Rectal smooth muscle tissue (tissue), 1 donor: ENCODE measurements around the gene PARD3B.

Experiments used
- H3K27ac ChIP-seq: one replicate; pipeline ENCODE4 v1.7.0; 2013; ENCODE audit warnings: low read depth, low read length, inconsistent platforms
- H3K27me3 ChIP-seq: one replicate; pipeline ENCODE4 v1.7.0; 2013; ENCODE audit warnings: low read length; ENCODE audit not compliant: control insufficient read depth, insufficient read depth
- H3K36me3 ChIP-seq: one replicate; pipeline ENCODE4 v1.7.0; 2013; ENCODE audit warnings: low read length; ENCODE audit not compliant: control insufficient read depth, insufficient read depth
- H3K4me1 ChIP-seq: one replicate; pipeline ENCODE4 v1.7.0; 2013; ENCODE audit warnings: low read length; ENCODE audit not compliant: control insufficient read depth, insufficient read depth
- H3K4me3 ChIP-seq: one replicate; pipeline ENCODE4 v1.7.0; 2013; ENCODE audit warnings: low read length
- H3K9ac ChIP-seq: one replicate; pipeline ENCODE4 v1.7.0; 2013; ENCODE audit warnings: low read length

The PARD3B gene

GRCh38 chr2:205273148-205273547, 727.9 kb downstream of the PARD3B start:
- no peak overlapping the region for H3K4me3 ChIP-seq
- H3K27me3 ChIP-seq = no peaks in the 10 kb centered on the region
- no peaks in the 10 kb centered on the region for H3K4me1 ChIP-seq
- no peaks in the 10 kb centered on the region for H3K36me3 ChIP-seq
- no peak overlapping the region for H3K9ac ChIP-seq
- H3K27ac ChIP-seq = no peak overlapping the region

- no peak overlapping the region for H3K27ac ChIP-seq
- no peak overlapping the region for H3K9ac ChIP-seq
- no peaks in the 10 kb centered on the region for H3K36me3 ChIP-seq
- no peak overlapping the region for H3K4me3 ChIP-seq
- H3K4me1 ChIP-seq = no peaks in the 10 kb centered on the region
- H3K27me3 ChIP-seq = no peaks in the 10 kb centered on the region
Observed at GRCh38 chr2:205273627-205274026, 728.4 kb downstream of the PARD3B start.

GRCh38 chr2:205274801-205275200, 729.5 kb downstream of the PARD3B start:
- Histone ChIP-seq H3K27me3 (no peaks in the 10 kb centered on the region), H3K27ac (no peak overlapping the region), H3K36me3 (no peaks in the 10 kb centered on the region), H3K4me1 (no peaks in the 10 kb centered on the region), H3K4me3 (no peak overlapping the region), H3K9ac (no peak overlapping the region)

GRCh38 chr2:205276116-205276777, 731.0 kb downstream of the PARD3B start:
- no peaks in the 10 kb centered on the region for H3K36me3 ChIP-seq
- no peak overlapping the region for H3K4me3 ChIP-seq
- H3K27ac ChIP-seq = no peak overlapping the region
- no peaks in the 10 kb centered on the region for H3K27me3 ChIP-seq
- H3K9ac ChIP-seq = no peak overlapping the region
- no peaks in the 10 kb centered on the region for H3K4me1 ChIP-seq

- Histone ChIP-seq H3K36me3 (no peaks in the 10 kb centered on the region), H3K9ac (no peak overlapping the region), H3K4me1 (no peaks in the 10 kb centered on the region), H3K4me3 (no peak overlapping the region), H3K27ac (no peak overlapping the region), H3K27me3 (no peaks in the 10 kb centered on the region)
Observed at GRCh38 chr2:205280596-205281236, 735.4 kb downstream of the PARD3B start.

- Histone ChIP-seq H3K9ac (no peak overlapping the region), H3K27me3 (no peaks in the 10 kb centered on the region), H3K4me3 (no peak overlapping the region), H3K4me1 (no peaks in the 10 kb centered on the region), H3K36me3 (no peaks in the 10 kb centered on the region), H3K27ac (no peak overlapping the region)
Observed at GRCh38 chr2:205283736-205284270, 738.5 kb downstream of the PARD3B start.

- Histone ChIP-seq H3K9ac (no peak overlapping the region), H3K27ac (no peak overlapping the region), H3K4me3 (no peak overlapping the region), H3K4me1 (no peaks in the 10 kb centered on the region), H3K36me3 (no peaks in the 10 kb centered on the region), H3K27me3 (no peaks in the 10 kb centered on the region)
Observed at GRCh38 chr2:205284334-205284733, 739.1 kb downstream of the PARD3B start.

- no peak overlapping the region for H3K9ac ChIP-seq
- no peaks in the 10 kb centered on the region for H3K36me3 ChIP-seq
- H3K4me1 ChIP-seq = no peaks in the 10 kb centered on the region
- no peak overlapping the region for H3K27ac ChIP-seq
- no peak overlapping the region for H3K4me3 ChIP-seq
- H3K27me3 ChIP-seq = no peaks in the 10 kb centered on the region
Observed at GRCh38 chr2:205287316-205287715, 742.0 kb downstream of the PARD3B start.

GRCh38 chr2:205288686-205289085, 743.4 kb downstream of the PARD3B start:
- H3K4me1 ChIP-seq = no peaks in the 10 kb centered on the region

GRCh38 chr2:205290299-205290698, 745.0 kb downstream of the PARD3B start:
- Histone ChIP-seq H3K36me3 (no peaks in the 10 kb centered on the region), H3K4me1 (no peaks in the 10 kb centered on the region), H3K27me3 (no peaks in the 10 kb centered on the region), H3K9ac (no peak overlapping the region), H3K27ac (no peak overlapping the region), H3K4me3 (no peak overlapping the region)

More at GRCh38 chr2:205288686-205289085, 743.4 kb downstream of the PARD3B start:
- no peaks in the 10 kb centered on the region for H3K36me3 ChIP-seq
- no peaks in the 10 kb centered on the region for H3K27me3 ChIP-seq
- no peak overlapping the region for H3K27ac ChIP-seq
- H3K9ac ChIP-seq = no peak overlapping the region
- no peak overlapping the region for H3K4me3 ChIP-seq

GRCh38 chr2:205292665-205293295, 747.5 kb downstream of the PARD3B start:
- no peaks in the 10 kb centered on the region for H3K27me3 ChIP-seq
- H3K36me3 ChIP-seq = no peaks in the 10 kb centered on the region
- H3K27ac ChIP-seq = no peak overlapping the region
- no peak overlapping the region for H3K9ac ChIP-seq
- no peak overlapping the region for H3K4me3 ChIP-seq
- no peaks in the 10 kb centered on the region for H3K4me1 ChIP-seq

GRCh38 chr2:205293559-205293958, 748.3 kb downstream of the PARD3B start:
- H3K27ac ChIP-seq = no peak overlapping the region
- no peak overlapping the region for H3K4me3 ChIP-seq
- no peak overlapping the region for H3K9ac ChIP-seq
- H3K36me3 ChIP-seq = no peaks in the 10 kb centered on the region
- H3K27me3 ChIP-seq = no peaks in the 10 kb centered on the region
- H3K4me1 ChIP-seq = no peaks in the 10 kb centered on the region
